HT1080 (cell line): ENCODE data around the gene ST3GAL3. TPM values are rescaled to one million over a fixed set of nuclear protein-coding genes. Genes with fewer than 3 reads are reported as not detected.
"Not testable (repeated sequence)": the region's sequence is repeated elsewhere in the genome, so short reads cannot be mapped to it uniquely, and the experiment has no call there.

Source experiments
- DNase-seq: peaks from one replicate; pipeline ENCODE4 v3.0.0-alpha.2; 2015; ENCODE audit warnings: low read depth
- total RNA-seq: library from RNA; depleted of rRNA; stranded (reverse); fragments of >200 nt; shearing (Covaris generic); gene quantifications from 2 replicates; pipeline ENCODE4 v1.2.3, GENCODE V29; 2014

ST3GAL3 gene
- total RNA-seq, 1 experiment from 2014 or later = 11.6 TPM

- DNase-seq = no peak
These were observed 46.1 kb downstream of the ST3GAL3 start for GRCh38 chr1:43753422-43753821.

GRCh38 chr1:43754892-43755291, 47.6 kb downstream of the ST3GAL3 start:
- DNase-seq = no peak

DNA sequence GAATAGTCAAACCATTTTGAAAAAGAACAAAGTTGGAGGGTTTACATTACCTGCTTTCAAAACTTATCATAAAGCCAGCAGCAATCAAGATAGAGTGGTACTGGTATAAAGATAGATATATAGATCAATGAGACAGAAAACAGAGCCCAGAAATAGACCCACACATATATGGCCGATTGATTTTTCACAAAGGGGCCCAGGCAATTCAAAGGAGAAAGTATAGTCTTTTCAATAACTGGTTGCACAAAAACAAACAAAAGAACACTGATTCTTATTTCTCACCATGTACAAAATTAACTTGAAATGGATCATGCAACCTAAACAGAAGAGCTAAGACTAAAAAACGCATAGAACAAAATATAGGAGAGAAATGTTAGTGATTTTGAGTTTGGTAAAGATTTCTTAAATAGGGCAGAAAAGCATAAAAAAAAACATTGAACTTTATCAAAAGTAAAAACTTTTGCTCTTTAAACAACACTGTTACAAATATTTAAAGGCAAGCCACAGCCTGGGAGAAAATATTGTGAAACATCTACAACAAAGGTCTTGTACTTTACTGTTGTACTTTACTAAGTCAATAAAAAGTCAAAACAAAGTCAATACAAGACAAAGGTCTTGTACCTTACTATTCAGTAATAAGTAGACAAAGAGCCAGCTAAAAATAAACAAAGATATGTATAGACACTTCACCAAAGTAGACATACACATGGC, 50.2 kb downstream of the ST3GAL3 start:
- DNase-seq = no peak

- no peak for DNase-seq
These were observed 53.5 kb downstream of the ST3GAL3 start for GRCh38 chr1:43760745-43761317.

- peak; percentile 80 for DNase-seq
These were observed 56.2 kb downstream of the ST3GAL3 start for GRCh38 chr1:43763497-43763973.

- no peak for DNase-seq
These were observed 57.2 kb downstream of the ST3GAL3 start for GRCh38 chr1:43764581-43764980.

- no peak for DNase-seq
These were observed 58.9 kb downstream of the ST3GAL3 start for GRCh38 chr1:43766086-43766784.

DNA sequence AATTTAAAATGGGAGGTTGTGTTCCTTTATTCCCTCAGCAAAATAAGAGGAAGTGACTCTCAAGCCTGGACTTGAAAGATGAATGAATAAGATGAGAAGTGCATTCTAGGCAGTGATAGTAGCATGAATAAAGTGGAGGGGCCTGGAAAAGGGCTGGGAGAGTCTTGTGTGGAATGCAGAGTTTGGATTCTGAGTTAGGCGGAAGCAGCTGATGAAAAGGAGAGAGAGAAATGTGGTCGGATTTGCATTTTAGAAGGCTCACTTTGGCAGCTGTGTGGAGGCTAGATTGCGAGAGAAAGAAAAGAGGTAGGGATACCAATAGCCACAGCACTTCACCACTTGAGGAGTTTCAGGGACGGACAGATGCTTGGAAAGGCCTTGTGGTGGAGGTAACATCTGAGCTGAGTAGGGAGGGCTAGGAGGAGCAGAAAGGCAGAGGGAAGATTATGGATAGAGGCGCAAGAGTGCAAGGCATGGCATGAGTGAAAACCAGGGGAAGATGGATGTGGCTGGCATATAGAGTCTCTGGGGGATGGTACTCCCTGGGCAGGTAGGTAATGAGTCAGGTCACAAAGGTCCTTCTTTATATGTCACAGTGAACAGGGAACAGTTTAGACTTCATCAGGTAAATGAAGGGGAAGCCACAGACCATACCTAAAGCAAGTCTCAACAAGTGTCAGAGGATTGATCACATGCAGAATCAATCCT, 59.6 kb downstream of the ST3GAL3 start:
- no peak for DNase-seq

DNA sequence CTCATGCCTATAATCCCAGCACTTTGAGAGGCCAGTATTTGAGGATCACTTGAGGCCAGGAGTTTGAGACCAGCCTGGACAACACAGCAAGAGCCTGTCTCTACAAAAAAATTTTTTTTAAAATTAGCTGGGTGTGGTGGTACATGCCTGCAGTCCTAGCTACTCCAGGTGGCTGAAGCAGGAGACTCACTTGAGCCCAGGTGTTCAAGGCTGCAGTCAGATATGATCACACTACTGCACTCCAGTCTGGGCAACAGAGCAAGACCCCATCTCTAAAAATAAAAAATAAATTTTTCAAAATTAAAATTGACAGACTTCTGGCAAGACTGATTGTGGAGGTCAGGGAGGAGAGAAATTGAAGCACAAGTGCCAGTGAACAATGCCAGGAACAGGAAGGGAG, 60.8 kb downstream of the ST3GAL3 start:
- no peak for DNase-seq

DNA sequence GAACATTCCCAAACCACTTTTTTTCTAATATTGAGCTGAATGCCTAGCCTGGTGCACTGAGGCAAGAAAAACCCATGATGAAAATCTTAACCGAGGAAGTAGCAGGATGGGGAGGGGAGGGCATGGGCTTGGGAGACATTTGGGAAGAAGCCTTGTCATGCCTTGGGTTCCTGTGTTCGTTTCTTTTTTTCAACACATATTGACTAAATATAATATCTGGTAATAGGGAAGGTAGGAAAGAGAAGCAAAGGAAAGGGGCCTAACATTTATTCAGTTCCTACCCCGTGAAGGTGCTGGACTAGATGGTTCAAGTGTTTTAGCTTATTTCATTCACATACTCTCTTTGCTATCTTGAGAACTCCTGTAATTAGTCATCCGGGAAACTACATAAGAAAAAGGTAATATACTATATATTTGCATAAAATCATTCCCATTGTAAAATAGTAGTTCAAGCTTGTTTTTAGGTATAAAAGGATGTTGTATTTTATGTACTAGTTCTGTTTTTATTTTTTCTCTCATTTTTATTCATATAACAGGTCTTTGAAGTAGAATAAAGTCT, 62.1 kb downstream of the ST3GAL3 start:
- DNase-seq = no peak

DNA sequence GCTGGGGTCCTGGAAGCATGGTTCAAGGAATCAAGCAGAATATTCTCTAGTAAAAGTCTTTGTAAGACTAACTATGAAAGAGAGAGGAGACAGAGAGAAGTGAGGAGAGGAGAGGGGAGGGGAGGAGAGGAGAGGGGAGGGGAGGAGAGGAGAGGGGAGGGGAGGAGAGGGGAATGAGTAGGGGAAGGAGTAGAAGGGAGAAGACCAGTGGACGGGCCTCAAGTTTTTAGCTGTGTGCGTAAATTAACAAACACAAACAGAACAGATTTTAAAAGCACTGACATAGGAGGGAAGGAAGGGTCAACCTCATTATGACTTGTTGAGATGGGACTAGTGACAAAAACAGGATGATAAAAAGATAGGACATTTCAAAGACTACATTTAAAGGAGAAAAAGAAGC, 62.8 kb downstream of the ST3GAL3 start:
- DNase-seq = no peak

DNA sequence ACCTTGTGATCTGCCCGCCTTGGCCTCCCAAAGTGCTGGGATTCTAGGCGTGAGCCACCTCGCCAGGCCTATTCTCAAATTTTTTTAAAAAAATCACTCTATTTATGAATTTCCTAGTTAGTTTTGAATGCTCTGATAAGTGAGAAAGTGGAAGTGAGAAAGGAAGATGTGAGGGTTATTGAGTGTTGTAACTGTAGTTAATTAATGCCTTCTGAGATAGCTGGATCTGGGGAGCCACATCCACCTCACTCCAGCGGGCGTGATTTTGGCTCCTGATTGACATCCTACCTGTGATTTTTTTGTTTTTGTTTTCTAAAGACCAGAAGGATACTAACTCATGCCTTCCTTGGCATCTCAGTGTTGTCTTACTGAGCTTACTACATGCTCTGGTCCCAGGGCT, 65.6 kb downstream of the ST3GAL3 start:
- DNase-seq = no peak

- no peak for DNase-seq
These were observed 66.5 kb downstream of the ST3GAL3 start for GRCh38 chr1:43773821-43774220.

DNA sequence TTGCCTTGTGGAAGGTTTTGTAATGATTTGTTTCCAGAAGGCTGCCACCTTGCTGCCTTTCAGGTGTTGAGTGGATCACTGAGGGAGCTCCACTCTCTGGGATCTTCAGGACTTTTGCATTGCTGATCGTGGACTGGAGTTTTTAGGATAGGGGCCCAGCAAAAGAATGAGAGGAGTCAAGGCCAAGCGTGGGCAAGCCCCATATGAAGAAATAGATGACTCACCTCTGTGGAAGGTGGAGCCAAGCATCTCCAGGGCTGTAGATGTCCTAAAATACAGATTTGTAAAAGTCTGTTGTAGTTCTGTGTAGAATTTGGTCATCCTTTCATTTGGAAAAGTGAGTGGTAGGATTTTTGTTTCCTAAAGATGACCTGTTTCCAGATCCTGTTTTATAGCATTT, 67.0 kb downstream of the ST3GAL3 start:
- peak; percentile 45 for DNase-seq

- peak; percentile 64 for DNase-seq
These were observed 68.9 kb downstream of the ST3GAL3 start for GRCh38 chr1:43776043-43776761.

GRCh38 chr1:43777916-43778315, 70.6 kb downstream of the ST3GAL3 start:
- not testable (repeated sequence) for DNase-seq

DNA sequence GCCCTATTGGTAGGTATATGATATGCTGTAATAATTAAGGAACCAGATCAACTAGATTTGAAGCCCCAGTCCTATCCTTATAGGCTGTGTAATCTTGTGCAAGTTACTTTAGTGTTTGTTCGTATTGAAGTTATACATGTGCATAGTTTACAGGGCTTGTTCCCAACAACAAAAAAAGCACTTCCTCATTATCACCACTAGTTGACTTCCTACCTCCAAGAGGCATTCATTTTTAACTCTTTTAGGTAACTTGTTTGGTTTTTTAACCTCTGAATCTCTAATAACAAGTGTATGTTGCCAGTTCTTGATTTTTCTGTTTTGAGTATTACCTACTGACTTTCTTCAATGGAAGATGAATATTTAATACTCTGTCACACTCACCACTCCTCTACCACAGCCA, 71.9 kb downstream of the ST3GAL3 start:
- no peak for DNase-seq

GRCh38 chr1:43779805-43780403, 72.6 kb downstream of the ST3GAL3 start:
- no peak for DNase-seq

GRCh38 chr1:43781574-43781973, 74.2 kb downstream of the ST3GAL3 start:
- no peak for DNase-seq

GRCh38 chr1:43783096-43783670, 75.8 kb downstream of the ST3GAL3 start:
- DNase-seq = no peak
